GM12801 (cell line): ENCODE results near the gene C17orf114.

Experiments used
- TF ChIP-seq, protein P1 (sequence below): IDR thresholded peaks from one replicate; pipeline ENCODE4 v1.5.1; 2011; ENCODE audit warnings: control low read depth; ENCODE audit not compliant: insufficient read length; ENCODE audit errors: extremely low read depth

The C17orf114 gene

DNA sequence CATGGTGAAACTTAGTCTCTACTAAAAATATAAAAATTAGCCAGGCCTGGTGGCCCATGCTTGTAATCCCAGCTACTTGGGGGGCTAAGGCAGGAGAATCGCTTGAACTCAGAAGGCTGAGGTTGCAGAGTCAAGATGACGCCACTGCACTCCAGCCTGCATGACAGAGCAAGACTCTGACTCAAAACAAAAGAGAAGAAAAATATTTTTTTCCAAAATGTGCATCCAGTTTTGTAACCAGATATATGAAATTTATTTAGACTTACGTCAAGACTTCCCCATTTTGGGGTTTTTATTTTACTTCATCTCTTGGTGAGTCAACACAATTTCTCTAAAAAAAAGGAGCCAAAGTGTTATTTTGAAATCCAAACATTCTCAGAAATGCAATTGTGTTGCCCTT is 35.9 kb downstream of the C17orf114 start:
- TF ChIP-seq, protein P1, sequence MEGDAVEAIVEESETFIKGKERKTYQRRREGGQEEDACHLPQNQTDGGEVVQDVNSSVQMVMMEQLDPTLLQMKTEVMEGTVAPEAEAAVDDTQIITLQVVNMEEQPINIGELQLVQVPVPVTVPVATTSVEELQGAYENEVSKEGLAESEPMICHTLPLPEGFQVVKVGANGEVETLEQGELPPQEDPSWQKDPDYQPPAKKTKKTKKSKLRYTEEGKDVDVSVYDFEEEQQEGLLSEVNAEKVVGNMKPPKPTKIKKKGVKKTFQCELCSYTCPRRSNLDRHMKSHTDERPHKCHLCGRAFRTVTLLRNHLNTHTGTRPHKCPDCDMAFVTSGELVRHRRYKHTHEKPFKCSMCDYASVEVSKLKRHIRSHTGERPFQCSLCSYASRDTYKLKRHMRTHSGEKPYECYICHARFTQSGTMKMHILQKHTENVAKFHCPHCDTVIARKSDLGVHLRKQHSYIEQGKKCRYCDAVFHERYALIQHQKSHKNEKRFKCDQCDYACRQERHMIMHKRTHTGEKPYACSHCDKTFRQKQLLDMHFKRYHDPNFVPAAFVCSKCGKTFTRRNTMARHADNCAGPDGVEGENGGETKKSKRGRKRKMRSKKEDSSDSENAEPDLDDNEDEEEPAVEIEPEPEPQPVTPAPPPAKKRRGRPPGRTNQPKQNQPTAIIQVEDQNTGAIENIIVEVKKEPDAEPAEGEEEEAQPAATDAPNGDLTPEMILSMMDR: no peak

DNA sequence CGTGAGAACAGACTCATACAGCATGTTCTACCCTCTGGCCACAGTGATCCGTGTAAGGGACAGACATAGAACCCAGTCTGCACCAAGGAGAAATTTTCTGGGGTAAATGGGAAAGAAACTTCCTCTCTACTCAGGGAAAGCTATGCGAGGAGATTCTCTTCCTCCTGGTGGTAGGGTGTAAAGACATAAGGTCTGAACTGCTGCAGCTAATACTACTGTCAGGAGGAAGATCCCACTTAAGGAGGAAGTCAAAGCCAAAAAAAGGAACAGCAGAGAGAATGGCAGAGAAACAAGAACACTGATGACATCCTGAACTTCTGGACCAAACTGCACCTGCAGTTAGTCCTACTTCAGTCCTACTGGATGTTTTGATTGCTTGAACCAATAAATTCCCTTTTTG is 37.5 kb downstream of the C17orf114 start:
- TF ChIP-seq, protein P1: no peak

DNA sequence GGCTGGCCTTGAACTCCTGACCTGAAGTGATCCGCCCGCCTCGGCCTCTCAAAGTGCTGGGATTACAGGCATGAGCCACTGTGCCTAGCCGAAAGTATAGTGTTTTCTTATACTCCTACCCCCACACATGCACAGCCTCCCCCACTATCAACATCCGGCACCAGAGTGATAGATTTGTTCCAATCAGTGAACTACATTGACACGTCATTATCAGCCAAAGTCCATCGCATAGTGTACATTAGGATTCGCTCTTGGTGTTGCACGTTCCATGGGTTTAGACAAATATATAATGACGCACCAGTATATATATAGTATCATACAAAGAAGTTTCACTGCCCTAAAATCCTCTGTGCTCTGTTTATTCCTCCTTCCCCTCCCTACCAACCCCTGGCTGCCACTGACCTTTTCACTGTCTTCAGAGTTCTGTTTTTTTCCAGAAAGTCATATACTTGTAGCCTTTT is 42.3 kb downstream of the C17orf114 start:
- TF ChIP-seq, protein P1: no peak

DNA sequence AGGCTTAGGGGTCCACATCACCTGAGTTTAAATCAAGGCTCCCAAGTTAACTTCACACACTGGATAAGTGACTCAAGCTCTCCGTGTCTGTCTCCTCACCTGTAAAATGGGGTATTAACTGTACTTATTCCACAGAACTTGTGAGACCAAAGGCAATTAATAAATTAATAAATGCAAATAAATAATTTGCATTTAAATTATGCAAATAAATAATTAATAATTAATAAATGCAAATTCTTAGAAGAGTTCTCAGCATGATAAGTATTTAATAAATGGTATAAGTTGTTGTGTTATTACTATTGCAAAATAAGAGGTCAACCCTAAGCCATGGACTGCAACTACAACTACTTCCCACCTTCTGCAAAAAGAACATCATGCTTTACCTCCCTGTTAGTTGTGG is 48.7 kb downstream of the C17orf114 start:
- TF ChIP-seq, protein P1: no peak

DNA sequence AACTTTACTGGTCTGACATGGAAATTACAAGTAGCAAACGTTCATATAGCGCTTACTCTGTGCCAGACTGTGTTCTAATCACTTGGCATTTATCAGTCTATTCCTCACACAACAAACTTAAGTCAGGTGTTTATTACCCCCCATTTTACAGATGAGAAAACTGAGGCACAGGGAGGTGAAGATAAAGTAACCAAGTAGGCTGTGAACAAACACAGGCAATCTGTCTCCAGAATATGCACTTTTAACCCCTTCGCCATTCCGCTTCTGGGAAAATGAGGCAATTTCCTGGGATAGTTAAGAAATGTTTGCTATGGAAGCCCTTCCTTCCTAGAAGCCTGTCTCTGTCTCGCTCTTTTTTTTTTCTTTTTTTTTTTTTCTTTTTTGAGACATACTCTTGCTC is 50.2 kb downstream of the C17orf114 start:
- TF ChIP-seq, protein P1: no peak
